ENCODE results near the gene GNL1.

DNA sequence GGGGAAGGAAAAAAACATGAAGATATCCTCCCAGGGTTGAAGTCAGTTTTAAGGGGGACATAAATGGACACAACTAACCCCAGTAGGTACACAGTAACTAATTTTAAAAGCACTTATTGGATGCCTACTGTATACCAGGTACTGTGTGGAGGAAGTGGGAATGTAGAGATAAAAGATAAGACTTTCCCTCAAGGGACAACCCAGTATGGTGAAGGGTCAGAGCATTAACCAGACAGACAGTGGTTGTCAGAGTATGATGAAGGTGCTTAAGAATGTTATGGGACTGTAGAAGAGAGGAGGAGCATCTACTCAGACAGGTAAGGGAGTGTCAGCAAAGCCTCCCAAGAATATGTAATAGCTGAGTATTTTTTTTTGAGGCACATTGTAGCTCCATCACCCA lies 15.9 kb upstream of the GNL1 start:
- TF ChIP-seq ZNF274 (IDR thresholded peaks at IDR 0.05; ENCODE audit: low read depth, low read length) (no peak), YY1 (IDR thresholded peaks at IDR 0.05; ENCODE audit: insufficient read depth, insufficient read length) (no peak)
